ENCODE data around the gene OR6S1. TPM values are rescaled to one million over a fixed set of nuclear protein-coding genes. Genes with fewer than 3 reads are reported as not detected.
"Not testable (repeated sequence)": the region's sequence is repeated elsewhere in the genome, so short reads cannot be mapped to it uniquely, and the experiment has no call there.

Gene OR6S1
- total RNA-seq, 1 donor from 2014 or later = not detected

GRCh38 chr14:20667957-20668356 is 26.5 kb upstream of the OR6S1 start:
- ATAC-seq (no peak), DNase-seq (no peak)
- no peak overlapping the region for H3K4me3 ChIP-seq
- H3K9me3 ChIP-seq = no peaks in the 10 kb centered on the region
- H3K27ac ChIP-seq = no peak overlapping the region
- peaks cover 8% of the 10 kb centered on the region for H3K4me1 ChIP-seq
- no peak for TF ChIP-seq CTCF (IDR thresholded peaks at IDR 0.05)
- H3K36me3 ChIP-seq = no peaks in the 10 kb centered on the region
- no peaks in the 10 kb centered on the region for H3K27me3 ChIP-seq
- intact Hi-C loops (cut with DNase I) = no loop called here

DNA sequence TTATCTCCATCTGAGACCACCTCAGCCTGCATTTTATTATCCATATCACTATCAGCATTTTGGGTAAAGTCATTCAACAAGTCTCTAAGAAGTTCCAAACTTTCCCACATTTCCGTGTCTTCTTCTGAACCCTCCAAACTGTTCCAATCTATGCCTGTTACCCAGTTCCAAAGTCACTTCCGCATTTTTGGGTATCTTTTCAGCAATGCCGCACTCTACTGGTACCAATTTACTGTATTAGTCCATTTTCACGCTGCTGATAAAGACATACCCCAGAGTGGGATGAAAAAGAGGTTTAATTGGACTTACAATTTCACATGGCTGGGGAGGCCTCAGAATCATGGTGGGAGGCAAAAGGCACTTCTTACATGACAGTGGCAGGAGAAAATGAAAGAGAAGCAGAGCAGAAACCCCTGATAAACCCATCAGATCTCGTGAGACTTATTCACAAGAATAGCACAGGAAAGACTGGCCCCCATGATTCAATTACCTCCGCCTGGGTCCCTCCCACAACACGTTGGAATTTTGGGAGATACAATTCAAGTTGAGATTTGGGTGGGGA is 25.0 kb upstream of the OR6S1 start:
- H3K36me3 ChIP-seq; ATAC-seq; H3K9me3 ChIP-seq; H3K27me3 ChIP-seq; H3K27ac ChIP-seq; intact Hi-C loops (cut with DNase I); DNase-seq; H3K4me3 ChIP-seq: not testable (repeated sequence)
- peaks cover 11% of the 10 kb centered on the region for H3K4me1 ChIP-seq

- intact Hi-C loops (cut with DNase I) = no loop called here
- Histone ChIP-seq H3K4me1 (peaks cover 11% of the 10 kb centered on the region), H3K27ac (no peak overlapping the region), H3K4me3 (peak overlapping the region; percentile 36), H3K27me3 (peaks cover 19% of the 10 kb centered on the region), H3K9me3 (no peaks in the 10 kb centered on the region), H3K36me3 (no peaks in the 10 kb centered on the region)
- DNase-seq = peak; percentile 83
- peak; percentile 58 for TF ChIP-seq CTCF (IDR thresholded peaks at IDR 0.05)
- peak; percentile 92 for ATAC-seq
These were observed 21.7 kb upstream of the OR6S1 start for GRCh38 chr14:20662968-20663732.

- H3K27ac ChIP-seq = no peak overlapping the region
- ATAC-seq = no peak
- H3K36me3 ChIP-seq = no peaks in the 10 kb centered on the region
- peaks cover 39% of the 10 kb centered on the region for H3K27me3 ChIP-seq
- H3K9me3 ChIP-seq = no peaks in the 10 kb centered on the region
- TF ChIP-seq CTCF (IDR thresholded peaks at IDR 0.05) = no peak
- H3K4me3 ChIP-seq = no peak overlapping the region
- DNase-seq = no peak
- intact Hi-C loops (cut with DNase I) = no loop called here
- H3K4me1 ChIP-seq = peaks cover 11% of the 10 kb centered on the region
These were observed 19.7 kb upstream of the OR6S1 start for GRCh38 chr14:20661197-20661596.

GRCh38 chr14:20659813-20660395 is 18.4 kb upstream of the OR6S1 start:
- no peak for TF ChIP-seq CTCF (IDR thresholded peaks at IDR 0.05)
- ATAC-seq = no peak
- intact Hi-C loops (cut with DNase I) = no loop called here
- DNase-seq = no peak
- H3K27ac ChIP-seq = no peak overlapping the region
- no peak overlapping the region for H3K4me3 ChIP-seq
- H3K27me3 ChIP-seq = peaks cover 52% of the 10 kb centered on the region
- no peaks in the 10 kb centered on the region for H3K9me3 ChIP-seq
- peaks cover 11% of the 10 kb centered on the region for H3K4me1 ChIP-seq
- no peaks in the 10 kb centered on the region for H3K36me3 ChIP-seq

- H3K27me3 ChIP-seq = peaks cover 52% of the 10 kb centered on the region
- no peak for TF ChIP-seq CTCF (IDR thresholded peaks at IDR 0.05)
- DNase-seq (no peak), ATAC-seq (no peak)
- peaks cover 11% of the 10 kb centered on the region for H3K4me1 ChIP-seq
- no peak overlapping the region for H3K4me3 ChIP-seq
- intact Hi-C loops (cut with DNase I) = no loop called here
- no peaks in the 10 kb centered on the region for H3K9me3 ChIP-seq
- H3K27ac ChIP-seq = no peak overlapping the region
- H3K36me3 ChIP-seq = no peaks in the 10 kb centered on the region
These were observed 17.8 kb upstream of the OR6S1 start for GRCh38 chr14:20659336-20659735.

All from upper lobe of right lung (tissue), 1 donor.